HCT116 (cell line): ENCODE results near the gene HOXA13. TPM values are rescaled to one million over a fixed set of nuclear protein-coding genes. Genes with fewer than 3 reads are reported as not detected.
A peak's percentile ranks its signal among the peaks of the same experiment; 100 is the strongest.

Experiments
- ATAC-seq: fragments of 200-7000 bp; cut with Tn5 transposase; 2 replicates; pipeline ENCODE4 v1.9.1; 2020; ENCODE audit warnings: mild to moderate bottlenecking, moderate library complexity
- Bru-seq: library from RNA; stranded (reverse); fragments of 400-500 nt; gene quantifications from one replicate; lab custom pipeline; 2021; lab: Mats Ljungman, UMichigan
- BruChase-seq, 2 experiments: library from RNA; stranded (reverse); fragments of 400-500 nt; gene quantifications; one replicate each; lab custom pipeline; 2021; lab: Mats Ljungman, UMichigan
- BruUV-seq: library from RNA; stranded (reverse); fragments of 400-500 nt; replicated peaks from 2 replicates; lab custom pipeline; 2021; lab: Mats Ljungman, UMichigan
- CTCF ChIA-PET: fragments of 300-600 bp; sonication (Branson Sonifier 250); formaldehyde crosslinking; loops from one replicate; lab custom pipeline; 2021; ENCODE audit warnings: antibody characterized with exemption; lab: Charles Lee
- POLR2A ChIA-PET: fragments of 300-600, 350-600 bp; sonication (Branson Sonifier 250); formaldehyde crosslinking; loops from one replicate; lab custom pipeline; 2021; ENCODE audit warnings: antibody characterized with exemption; lab: Charles Lee
- RAD21 ChIA-PET, 2 experiments: fragments of 300-600 bp; sonication (Branson Sonifier 250); formaldehyde crosslinking; loops; one replicate each; lab custom pipeline; 2023; ENCODE audit warnings: low total read pairs in 2 of 2; ENCODE audit not compliant: uncharacterized antibody in 2 of 2, unreplicated experiment in 2 of 2, low non-redundant PET in 1 of 2; lab: Charles Lee
- DNase-seq: peaks from one replicate; pipeline ENCODE4 v3.0.0-alpha.2; 2010; ENCODE audit warnings: low read depth, low spot score
- H2AFZ ChIP-seq: fragments of 200-600 bp; shearing (Covaris generic), sonication (generic); 2 replicates; pipeline ENCODE4 v1.6.1; 2017; ENCODE audit warnings: low read depth, mixed run types, mixed read lengths, antibody characterized with exemption, low read length; ENCODE audit not compliant: poor library complexity, severe bottlenecking
- H3K27ac ChIP-seq: 2 replicates; pipeline ENCODE4 v1.5.1; 2012; ENCODE audit warnings: low read depth, low read length
- H3K27me3 ChIP-seq: fragments of 200-600 bp; sonication (generic); 2 replicates; pipeline ENCODE4 v1.6.1; 2016; ENCODE audit warnings: mixed run types, low read length, mixed read lengths; ENCODE audit not compliant: insufficient read depth
- H3K36me3 ChIP-seq, 2 experiments: fragments of 200-500 bp in 1 of 2; fragments of 200-600 bp in 1 of 2; sonication (Bioruptor generic) in 1 of 2; sonication (generic) in 1 of 2; 2 replicates each; pipeline versions ENCODE4 v1.5.1 to v1.6.1; 2014 to 2016; ENCODE audit warnings: low read length in 2 of 2, inconsistent platforms in 1 of 2, mixed read lengths in 1 of 2, mixed run types in 1 of 2; ENCODE audit not compliant: insufficient read depth in 2 of 2, control insufficient read depth in 1 of 2
- H3K4me1 ChIP-seq, 2 experiments: fragments of 200-600 bp in 1 of 2; sonication (generic) in 1 of 2; 2 replicates each; pipeline versions ENCODE4 v1.5.1 to v1.6.1; 2012 to 2017; ENCODE audit warnings: low read length in 2 of 2, inconsistent platforms in 1 of 2, mild to moderate bottlenecking in 1 of 2, mixed read lengths in 1 of 2, mixed run types in 1 of 2, moderate library complexity in 1 of 2; ENCODE audit not compliant: insufficient read depth in 2 of 2, control insufficient read depth in 1 of 2
- H3K4me2 ChIP-seq: fragments of 200-600 bp; sonication (generic); 2 replicates; pipeline ENCODE4 v1.6.1; 2017; ENCODE audit warnings: mixed run types, low read length, mixed read lengths
- H3K4me3 ChIP-seq, 2 experiments: fragments of 200-600 bp in 1 of 2; sonication (generic) in 1 of 2; replicated peaks in 1 of 2; 2 replicates each; pipeline ENCODE4 v1.5.1; 2011 to 2016; ENCODE audit warnings: low read length in 2 of 2, control low read depth in 1 of 2, low read depth in 1 of 2, mild to moderate bottlenecking in 1 of 2, mixed read lengths in 1 of 2, mixed run types in 1 of 2
- H3K79me2 ChIP-seq: fragments of 200-600 bp; sonication (generic); 2 replicates; pipeline ENCODE4 v1.6.1; 2017; ENCODE audit warnings: mild to moderate bottlenecking, mixed run types, low read length, moderate library complexity, mixed read lengths; ENCODE audit not compliant: insufficient read depth
- H3K9ac ChIP-seq: fragments of 200-600 bp; sonication (generic); 2 replicates; pipeline ENCODE4 v1.6.1; 2016; ENCODE audit warnings: low read length, mixed read lengths
- H3K9me2 ChIP-seq: fragments of 200-600 bp; sonication (generic), shearing (Covaris generic); 2 replicates; pipeline ENCODE4 v1.6.1; 2017; ENCODE audit warnings: mixed run types, mild to moderate bottlenecking, moderate library complexity; ENCODE audit not compliant: insufficient read depth
- H3K9me3 ChIP-seq, 2 experiments: fragments of 200-500 bp in 1 of 2; fragments of 200-600 bp in 1 of 2; sonication (Bioruptor generic) in 1 of 2; sonication (generic) in 1 of 2; 2 replicates each; pipeline ENCODE4 v1.6.1; 2014 to 2017; ENCODE audit warnings: low read length in 2 of 2, mixed read lengths in 2 of 2, inconsistent platforms in 1 of 2, low read depth in 1 of 2, mild to moderate bottlenecking in 1 of 2, mixed run types in 1 of 2, moderate library complexity in 1 of 2; ENCODE audit not compliant: control insufficient read depth in 1 of 2, insufficient read depth in 1 of 2
- H4K20me1 ChIP-seq: fragments of 200-600 bp; sonication (generic), shearing (Covaris generic); 2 replicates; pipeline ENCODE4 v1.6.1; 2017; ENCODE audit warnings: mixed run types, mild to moderate bottlenecking, moderate library complexity; ENCODE audit not compliant: insufficient read depth
- ELF1 ChIP-seq: IDR thresholded peaks from 2 replicates; pipeline ENCODE4 v1.6.1; 2012; ENCODE audit warnings: low read depth, borderline replicate concordance
- EZH2 ChIP-seq: fragments of 200-600 bp; sonication (generic); IDR thresholded peaks from 2 replicates; pipeline ENCODE4 v1.6.1; 2017; ENCODE audit warnings: antibody characterized with exemption, mixed run types
- FOSL1 ChIP-seq: IDR thresholded peaks from 2 replicates; pipeline ENCODE4 v1.6.1; 2012; ENCODE audit warnings: low read depth
- JUND ChIP-seq: IDR thresholded peaks from 2 replicates; pipeline ENCODE4 v1.6.1; 2012
- POLR2A ChIP-seq: IDR thresholded peaks from 2 replicates; pipeline ENCODE4 v1.7.0; 2011; ENCODE audit warnings: borderline replicate concordance; ENCODE audit not compliant: insufficient read depth, insufficient read length; ENCODE audit errors: extremely low read depth
- POLR2AphosphoS5 ChIP-seq: IDR thresholded peaks from 2 replicates; pipeline ENCODE4 v1.6.1; 2011; ENCODE audit warnings: mild to moderate bottlenecking, low read depth, low read length, moderate library complexity
- TCF7L2 ChIP-seq: IDR thresholded peaks from 2 replicates; pipeline ENCODE4 v1.7.0; 2011; ENCODE audit warnings: borderline replicate concordance, inconsistent platforms; ENCODE audit not compliant: insufficient read depth, insufficient read length; ENCODE audit errors: extremely low read depth
- ZFX ChIP-seq: fragments of 450-650 bp; IDR thresholded peaks from 2 replicates; pipeline ENCODE4 v1.6.1; 2017
- intact Hi-C: fragments of 100-400 bp; cut with micrococcal nuclease; formaldehyde crosslinking; loops from 2 replicates; pipeline ENCODE4 v1.10.0; 2022
- long read RNA-seq: library from polyadenylated mRNA; unstranded; transcript quantifications from one replicate; pipeline ENCODE4 v2.0.0, GENCODE V29; 2021; ENCODE audit not compliant: unreplicated experiment
- polyA plus RNA-seq: library from polyadenylated mRNA; unstranded; fragments of >200 nt; gene quantifications from 2 replicates; pipeline ENCODE4 v1.2.1, GENCODE V29; 2012; ENCODE audit warnings: missing spikeins
- total RNA-seq: library from RNA; stranded (reverse); gene quantifications from one replicate; pipeline ENCODE4 v1.2.1, GENCODE V29; 2021; ENCODE audit not compliant: unreplicated experiment
- TF ChIP-seq, protein P1 (sequence below), 3 experiments: fragments of 200-600 bp in 1 of 3; sonication (generic) in 1 of 3; IDR thresholded peaks in 2 of 3; conservative IDR thresholded peaks in 1 of 3; 2 replicates each; pipeline ENCODE4 v1.5.1; 2012 to 2017; ENCODE audit warnings: low read depth in 2 of 3, low read length in 2 of 3, antibody characterized with exemption in 1 of 3, borderline replicate concordance in 1 of 3, control low read depth in 1 of 3, mild to moderate bottlenecking in 1 of 3, mixed read lengths in 1 of 3, mixed run types in 1 of 3, moderate library complexity in 1 of 3; ENCODE audit not compliant: insufficient read depth in 1 of 3
- TF ChIP-seq, protein P2 (sequence below): IDR thresholded peaks from 2 replicates; pipeline ENCODE4 v1.6.1; 2012
- TF ChIP-seq, protein P3 (sequence below): IDR thresholded peaks from 2 replicates; pipeline ENCODE4 v1.6.1; 2012

HOXA13 gene
- 3.6 TPM for total RNA-seq
- 0.91 and 1.3 TPM in 2 replicates for polyA plus RNA-seq
- Bru-seq, nascent RNA = percentile 45 among the genes with signal in this experiment
- percentile 61 among the genes with signal in this experiment for BruChase-seq, experiment 1, labeled RNA remaining after a 6-hour chase
- BruChase-seq, experiment 2, labeled RNA remaining after a 2-hour chase = percentile 71 among the genes with signal in this experiment
- long read RNA-seq, full-length matches to known transcripts = 5 of 7 reads
- long read RNA-seq, partial matches to known transcripts = 0 of 7 reads
- long read RNA-seq, other reads (novel, unspliced or antisense) = 2 of 7 reads

DNA sequence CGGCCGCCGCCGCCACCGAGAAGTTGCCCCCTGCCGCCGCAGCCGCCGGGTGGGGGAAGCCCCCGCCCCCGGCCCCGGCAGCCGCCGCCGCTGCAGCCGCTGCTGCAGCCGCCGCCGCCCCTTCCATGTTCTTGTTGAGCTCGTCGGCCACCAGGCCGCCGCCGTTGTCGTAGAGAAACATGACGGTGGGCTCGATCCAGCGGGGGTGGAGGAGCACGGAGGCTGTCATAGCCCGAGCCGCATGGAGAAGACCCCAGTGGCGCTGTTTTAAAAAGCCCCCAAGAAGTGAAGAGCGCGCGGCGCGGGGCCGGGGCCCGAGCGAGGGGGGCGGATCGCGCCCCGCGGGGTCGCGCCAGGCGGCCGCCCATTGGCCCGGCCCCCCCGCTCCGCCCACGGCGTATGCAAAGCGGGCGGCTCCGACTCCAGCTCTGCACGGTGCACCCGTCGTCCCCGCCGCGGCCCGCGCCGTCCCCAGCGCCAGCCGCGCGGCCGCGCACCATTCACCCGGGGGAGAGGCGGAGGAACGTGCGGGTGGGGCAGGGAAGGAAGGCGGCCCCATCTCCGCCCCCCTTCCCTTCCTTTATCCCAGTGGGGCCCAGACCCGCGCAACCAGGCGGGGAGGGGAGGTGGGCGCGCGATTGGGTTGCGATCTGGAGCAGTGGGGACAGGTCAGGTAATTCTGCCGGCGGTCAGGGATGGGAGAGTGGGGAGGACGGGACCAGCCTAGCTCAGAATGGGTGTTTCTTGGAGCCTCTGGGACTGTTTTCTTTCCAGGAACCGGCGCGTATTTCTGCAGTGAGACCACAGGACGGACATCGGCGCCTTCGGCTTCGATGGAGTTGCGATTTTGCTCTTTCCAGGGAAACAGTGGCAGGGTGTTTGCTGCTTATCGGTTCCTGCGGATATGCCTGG lies at the start of gene HOXA13:
TSS of gene HOXA13 (minus strand) at position 243 of the 912 bp plus-strand sequence. CDS start at position 229, 14 bp downstream.
- no peaks in the 10 kb centered on the region for H3K36me3 ChIP-seq
- peak; percentile 78 for TF ChIP-seq POLR2AphosphoS5
- TF ChIP-seq, protein P1, sequence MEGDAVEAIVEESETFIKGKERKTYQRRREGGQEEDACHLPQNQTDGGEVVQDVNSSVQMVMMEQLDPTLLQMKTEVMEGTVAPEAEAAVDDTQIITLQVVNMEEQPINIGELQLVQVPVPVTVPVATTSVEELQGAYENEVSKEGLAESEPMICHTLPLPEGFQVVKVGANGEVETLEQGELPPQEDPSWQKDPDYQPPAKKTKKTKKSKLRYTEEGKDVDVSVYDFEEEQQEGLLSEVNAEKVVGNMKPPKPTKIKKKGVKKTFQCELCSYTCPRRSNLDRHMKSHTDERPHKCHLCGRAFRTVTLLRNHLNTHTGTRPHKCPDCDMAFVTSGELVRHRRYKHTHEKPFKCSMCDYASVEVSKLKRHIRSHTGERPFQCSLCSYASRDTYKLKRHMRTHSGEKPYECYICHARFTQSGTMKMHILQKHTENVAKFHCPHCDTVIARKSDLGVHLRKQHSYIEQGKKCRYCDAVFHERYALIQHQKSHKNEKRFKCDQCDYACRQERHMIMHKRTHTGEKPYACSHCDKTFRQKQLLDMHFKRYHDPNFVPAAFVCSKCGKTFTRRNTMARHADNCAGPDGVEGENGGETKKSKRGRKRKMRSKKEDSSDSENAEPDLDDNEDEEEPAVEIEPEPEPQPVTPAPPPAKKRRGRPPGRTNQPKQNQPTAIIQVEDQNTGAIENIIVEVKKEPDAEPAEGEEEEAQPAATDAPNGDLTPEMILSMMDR (IDR thresholded peaks at IDR 0.05 in 2 of 3, conservative IDR thresholded peaks at IDR 0.05 in 1 of 3; ENCODE audit: borderline replicate concordance in 1 of 3, insufficient read depth in 1 of 3, low read depth in 2 of 3, low read length in 2 of 3) = no peak
- TF ChIP-seq ZFX = 0 out of 2 replicates have a peak, but pooled peaks have one; percentile 2
- TF ChIP-seq, protein P2, sequence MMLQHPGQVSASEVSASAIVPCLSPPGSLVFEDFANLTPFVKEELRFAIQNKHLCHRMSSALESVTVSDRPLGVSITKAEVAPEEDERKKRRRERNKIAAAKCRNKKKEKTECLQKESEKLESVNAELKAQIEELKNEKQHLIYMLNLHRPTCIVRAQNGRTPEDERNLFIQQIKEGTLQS = no peak
- TF ChIP-seq, protein P3, sequence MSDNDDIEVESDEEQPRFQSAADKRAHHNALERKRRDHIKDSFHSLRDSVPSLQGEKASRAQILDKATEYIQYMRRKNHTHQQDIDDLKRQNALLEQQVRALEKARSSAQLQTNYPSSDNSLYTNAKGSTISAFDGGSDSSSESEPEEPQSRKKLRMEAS = peak; percentile 64
- peak; percentile 36 for TF ChIP-seq TCF7L2
- no peak for TF ChIP-seq EZH2
- TF ChIP-seq JUND = no peak
- TF ChIP-seq ELF1 = no peak
- TF ChIP-seq FOSL1 = no peak
- TF ChIP-seq POLR2A = peak; percentile 34
- peak within 1 kb of the TSS; percentile 49; the same call in 1 of the 2 replicates for H3K27ac ChIP-seq
- peak within 1 kb of the TSS; percentile 64 to 73 for H3K4me3 ChIP-seq
- peak within 1 kb of the TSS; percentile 77 for H2AFZ ChIP-seq
- DNase-seq (peak; percentile 48), ATAC-seq (peak; percentile 92)
- ChIA-PET POLR2A (no interaction called here), CTCF (interaction anchor here (1.0 to 2.6 kb wide), 7 partner anchors 9 to 897 kb away, joined by 3 to 11 read pairs (median 5); no protein-coding TSS in a partner anchor), RAD21 (interaction anchor here in 1 of 2 experiments (1.3 kb wide), 1 partner anchor 721 kb away, joined by 4 read pairs; no protein-coding TSS in a partner anchor)
- H4K20me1 ChIP-seq = no peaks in the 10 kb centered on the region
- H3K27me3 ChIP-seq = no peaks in the 10 kb centered on the region
- peak within 1 kb of the TSS; percentile 95 for H3K4me2 ChIP-seq
- no peaks in the 10 kb centered on the region for H3K79me2 ChIP-seq
- H3K9me2 ChIP-seq = no peaks in the 10 kb centered on the region
- H3K9ac ChIP-seq = peak within 1 kb of the TSS; percentile 71
- no TSS peak for BruUV-seq
- H3K4me1 ChIP-seq = peaks cover 0 to 24% of the 10 kb centered on the region in 2 experiments; a peak in 3 of 4 replicates
- no peaks in the 10 kb centered on the region for H3K9me3 ChIP-seq
- intact Hi-C loops = loop anchor here (5.0 to 10.0 kb wide), 3 partner anchors 545 to 1425 kb away; partner anchors contain the start of gene TAX1BP1
